HG03060 (cell line): ENCODE data around the gene ST6GALNAC6.
"Not testable (repeated sequence)": the region's sequence is repeated elsewhere in the genome, so short reads cannot be mapped to it uniquely, and the experiment has no call there.

Experiments used
- ATAC-seq: cut with Tn5 transposase; IDR thresholded peaks from one replicate; pipeline ENCODE4 v1.9.1; 2021; ENCODE audit warnings: low read depth, moderate number of reproducible peaks; ENCODE audit not compliant: unreplicated experiment

Gene ST6GALNAC6

DNA sequence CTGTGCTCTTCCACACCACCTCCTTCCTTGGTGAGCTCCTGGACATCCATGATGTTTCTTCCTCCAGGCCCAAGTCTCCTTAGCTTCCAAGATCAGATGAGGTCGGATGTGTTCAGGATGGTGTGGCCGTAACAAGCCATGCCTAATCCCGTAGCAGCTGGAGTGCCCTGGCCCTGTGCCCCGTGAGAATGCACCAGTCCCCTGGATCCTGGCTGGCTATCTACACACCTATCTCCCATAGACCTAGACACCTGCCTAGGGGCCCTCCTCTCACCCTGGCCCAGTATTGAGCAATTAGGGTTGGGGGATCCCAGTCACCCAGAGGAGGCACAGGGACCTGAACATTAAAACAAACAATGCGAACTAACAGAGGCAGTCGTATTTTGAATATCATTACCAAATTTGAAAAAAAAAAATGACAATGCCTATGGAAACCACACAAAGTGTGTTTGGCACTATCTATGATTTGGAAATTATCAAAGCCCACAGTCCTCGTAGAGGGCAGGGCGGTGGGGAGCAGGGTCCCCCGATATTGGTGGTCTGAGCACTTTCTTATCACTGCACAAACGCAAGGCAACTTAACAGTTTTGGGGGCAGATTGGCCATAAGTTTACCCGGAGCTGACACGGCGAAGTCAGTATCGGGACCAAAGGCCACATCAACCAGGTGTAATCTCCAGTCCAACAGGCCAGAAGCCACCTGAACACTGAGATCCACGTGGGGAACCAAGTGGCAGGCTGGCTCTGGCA, 58.1 kb downstream of the ST6GALNAC6 start:
- no peak for ATAC-seq

DNA sequence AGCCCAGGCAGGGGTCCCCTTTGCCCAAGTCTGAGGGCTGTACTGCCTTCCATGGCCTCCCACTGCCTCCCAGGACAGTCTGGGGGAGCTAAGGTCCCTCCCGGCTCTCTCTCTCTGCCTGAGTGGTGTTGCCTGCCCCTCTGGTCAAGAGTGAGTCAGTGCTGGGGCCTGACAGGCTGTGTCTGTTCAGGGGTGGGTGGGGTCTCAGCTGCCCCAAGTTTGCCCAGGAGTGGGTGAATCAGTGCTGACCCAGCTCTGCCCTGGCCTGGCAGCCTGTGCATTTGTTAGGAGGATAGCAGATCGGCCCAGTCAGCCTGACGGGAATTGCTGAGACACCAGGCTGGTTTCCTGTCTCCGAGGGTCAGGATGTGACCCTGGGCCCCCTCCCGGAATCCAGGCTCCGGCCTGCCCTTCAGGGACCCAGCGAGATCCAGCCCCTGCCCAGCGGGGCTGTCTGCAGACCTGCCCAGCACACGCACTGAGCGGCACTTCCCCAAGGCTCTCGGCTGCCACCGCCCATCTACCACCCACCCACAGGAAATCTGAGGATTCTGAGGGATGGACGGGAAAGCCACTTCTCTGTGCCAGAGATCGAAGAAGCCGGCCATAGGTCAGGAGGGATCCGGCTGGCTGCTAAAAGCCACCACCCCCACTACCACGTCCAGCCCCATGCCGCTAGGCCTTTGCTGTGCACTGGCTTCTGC, 60.9 kb downstream of the ST6GALNAC6 start:
- no peak for ATAC-seq

DNA sequence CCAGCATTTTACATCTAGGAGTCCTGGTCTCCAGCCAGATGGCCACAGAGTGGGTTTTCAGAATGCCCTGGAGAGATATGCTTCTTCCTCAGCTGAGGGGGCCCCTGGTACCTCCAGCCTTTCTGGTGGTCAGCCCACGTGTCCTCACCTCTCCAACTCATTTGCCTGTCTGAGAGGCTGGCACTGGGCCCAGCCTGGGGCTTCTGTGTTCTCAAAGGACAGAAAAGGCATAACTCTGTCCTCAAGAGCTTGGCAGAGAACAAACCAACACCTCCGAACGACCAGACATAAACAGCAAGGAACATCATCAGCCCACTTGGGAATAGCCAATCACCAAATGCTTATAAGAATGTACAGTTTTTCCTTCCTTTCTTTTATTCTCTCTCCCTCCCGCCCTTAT, 62.1 kb downstream of the ST6GALNAC6 start:
- no peak for ATAC-seq

DNA sequence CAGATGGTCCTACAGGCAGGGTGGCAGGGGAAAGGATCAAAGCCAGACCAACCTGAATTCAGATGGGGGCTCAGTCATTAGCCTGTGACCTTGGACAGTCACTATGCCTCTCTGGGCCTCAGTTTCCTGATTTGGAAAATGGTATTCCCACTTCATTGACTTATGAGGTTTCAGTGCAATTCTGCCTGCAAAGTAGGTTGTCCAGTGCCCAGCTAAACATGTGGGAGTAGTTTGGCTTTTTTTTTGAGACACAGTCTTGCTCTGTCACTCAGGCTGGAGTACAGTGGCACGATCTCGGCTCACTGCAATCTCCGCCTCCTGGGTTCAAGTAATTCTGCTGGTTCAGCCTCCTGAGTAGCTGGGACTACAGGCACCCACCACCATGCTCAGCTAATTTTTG, 62.8 kb downstream of the ST6GALNAC6 start:
- not testable (repeated sequence) for ATAC-seq

DNA sequence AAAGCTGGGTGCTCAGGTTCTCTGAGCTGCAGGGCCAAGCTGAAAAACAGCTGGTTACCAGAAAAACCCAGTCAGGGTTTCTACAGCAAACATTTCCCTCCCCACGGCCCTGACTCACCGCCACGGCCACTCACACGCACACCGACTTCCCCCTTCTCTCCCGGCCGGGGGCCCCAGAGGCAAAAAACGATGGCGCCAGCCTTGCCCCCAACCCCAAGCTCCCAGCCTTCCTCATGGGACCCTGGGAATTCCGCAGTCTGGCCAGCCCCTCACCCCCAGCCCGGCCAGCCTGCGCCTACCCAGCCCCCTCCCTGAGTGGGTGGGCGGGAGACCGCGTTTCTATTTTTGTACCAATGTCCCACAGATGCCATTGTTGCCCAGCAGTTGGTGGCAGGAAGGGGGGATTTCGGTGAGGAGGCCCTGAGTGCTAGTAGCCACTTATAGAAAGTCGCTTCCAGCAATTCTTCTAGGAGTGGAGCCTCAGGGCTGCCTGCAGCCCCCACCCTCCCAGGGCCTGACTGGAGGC, 63.3 kb downstream of the ST6GALNAC6 start:
- no peak for ATAC-seq
